ENCODE data around the gene SEMA3A.
"Not testable (repeated sequence)": the region's sequence is repeated elsewhere in the genome, so short reads cannot be mapped to it uniquely, and the experiment has no call there.

The SEMA3A gene

DNA sequence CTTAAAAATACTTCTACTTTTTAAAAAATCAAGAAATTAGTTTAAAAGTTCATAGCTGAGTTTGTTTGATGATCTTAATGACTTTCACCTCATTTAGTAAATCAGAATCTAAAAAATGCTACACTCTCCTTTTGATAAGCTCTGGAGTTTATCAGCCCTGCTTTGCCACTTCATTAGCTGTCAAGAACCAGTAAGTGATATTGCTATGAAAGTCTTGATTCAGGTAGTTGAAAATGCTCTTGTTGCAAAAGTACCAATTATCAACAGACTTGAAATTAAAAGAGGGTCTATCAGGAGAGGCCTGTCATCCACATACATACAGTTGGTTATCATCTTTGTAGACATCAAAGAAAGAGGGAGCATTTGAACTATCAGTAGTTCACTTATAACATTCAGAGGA, 41.6 kb downstream of the SEMA3A start:
- no peak for DNase-seq (ENCODE audit: low spot score)

- DNase-seq (ENCODE audit: low spot score): not testable (repeated sequence)
Measured at GRCh38 chr7:84150370-84150769, 44.2 kb downstream of the SEMA3A start.

DNA sequence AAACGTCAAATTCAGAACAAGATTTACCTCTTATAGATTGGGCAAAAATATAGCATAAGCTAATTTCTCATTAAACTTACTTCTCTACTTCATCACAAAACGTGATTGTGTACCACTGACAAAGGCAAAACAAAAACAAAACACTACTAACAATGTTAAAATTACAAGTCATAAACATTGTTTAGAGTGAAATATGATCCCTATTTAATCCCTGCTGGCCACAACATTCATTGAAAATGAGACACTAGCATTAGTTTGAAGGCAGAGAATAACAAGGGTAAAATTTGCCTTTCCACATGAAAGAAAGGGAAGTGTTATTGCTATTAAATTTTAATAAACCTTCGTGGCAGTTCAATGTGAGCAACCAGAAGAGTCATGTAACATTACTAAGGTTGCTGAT, 45.0 kb downstream of the SEMA3A start:
- DNase-seq (ENCODE audit: low spot score): no peak

DNA sequence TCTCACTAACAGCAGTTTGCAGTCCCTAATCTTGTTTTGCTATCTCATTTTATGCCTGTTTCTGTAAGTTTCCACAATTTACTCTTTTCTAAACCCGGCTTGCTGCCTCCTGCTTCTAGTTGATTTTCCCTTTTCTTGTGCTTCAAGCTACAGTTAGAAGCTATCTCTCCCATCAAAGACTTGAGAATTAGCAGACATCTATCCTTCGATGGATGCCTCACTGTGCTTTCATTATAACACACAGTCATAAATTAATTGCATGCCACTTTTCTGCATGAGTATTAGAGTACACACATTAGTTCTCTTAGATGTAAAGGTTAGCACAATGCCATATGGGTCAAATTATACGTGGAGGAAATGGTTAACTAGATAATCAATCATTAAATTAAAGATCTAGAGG, 48.7 kb downstream of the SEMA3A start:
- no peak for DNase-seq (ENCODE audit: low spot score)

- no peak for DNase-seq (ENCODE audit: low spot score)
Measured at GRCh38 chr7:84144935-84145334, 49.7 kb downstream of the SEMA3A start.

DNA sequence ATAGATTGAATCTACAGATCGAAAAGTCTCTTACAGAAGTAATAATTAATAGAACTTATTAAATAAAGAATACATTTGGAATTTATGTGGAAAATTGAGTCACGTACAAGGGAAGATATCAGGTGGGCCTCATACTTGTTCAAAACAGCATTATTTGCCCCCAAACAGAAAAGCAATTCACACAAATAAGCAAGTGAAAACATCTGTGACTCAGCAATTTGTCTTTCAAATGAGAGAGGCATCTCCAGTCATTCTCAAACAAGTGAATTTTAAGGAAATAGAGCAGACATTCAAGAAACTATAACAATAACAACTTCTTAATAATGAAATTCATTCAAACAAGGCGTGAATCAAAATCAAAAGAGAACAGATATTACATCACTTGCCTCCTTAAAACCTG, 50.1 kb downstream of the SEMA3A start:
- DNase-seq (ENCODE audit: low spot score): no peak

DNA sequence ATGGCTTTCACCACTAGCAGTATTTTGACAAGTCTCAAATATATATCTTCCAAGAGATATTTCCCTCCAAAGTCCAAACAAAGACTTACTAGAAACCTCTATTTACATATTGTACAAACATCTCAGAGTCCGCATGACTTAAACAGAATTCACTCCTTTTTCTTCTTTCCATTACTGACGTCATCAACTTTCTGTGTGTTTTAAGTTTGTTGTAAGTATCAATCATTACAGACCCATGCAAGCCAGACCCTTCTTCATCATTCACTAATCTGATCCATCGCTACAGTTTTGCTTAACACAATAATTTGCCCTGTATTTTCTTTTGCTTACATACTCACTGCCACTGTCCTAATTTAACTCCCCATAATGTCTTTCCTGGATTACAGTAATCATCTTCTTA, 51.9 kb downstream of the SEMA3A start:
- no peak for DNase-seq (ENCODE audit: low spot score)

GRCh38 chr7:84139986-84140729, 54.4 kb downstream of the SEMA3A start:
- no peak for DNase-seq (ENCODE audit: low spot score)

DNA sequence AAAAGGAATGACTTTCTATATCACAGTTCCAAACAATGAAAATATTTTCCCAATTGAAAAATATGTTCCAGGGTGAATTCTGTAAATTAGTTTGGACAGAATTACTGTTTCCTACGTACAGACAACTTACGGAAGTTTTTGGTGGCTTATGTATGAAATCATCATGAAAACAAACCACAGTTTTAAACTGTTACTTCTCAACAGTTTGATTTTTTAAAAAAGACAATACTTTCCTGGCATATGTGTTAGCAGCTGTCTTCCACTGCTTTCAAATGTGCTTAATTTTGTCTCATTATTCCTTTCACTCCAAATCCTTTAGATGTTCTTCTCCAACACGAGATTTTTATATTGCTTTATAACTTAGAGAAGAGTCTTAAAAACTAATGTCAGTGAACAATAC, 56.2 kb downstream of the SEMA3A start:
- no peak for DNase-seq (ENCODE audit: low spot score)

- no peak for DNase-seq (ENCODE audit: low spot score)
Measured at GRCh38 chr7:84137812-84138211, 56.8 kb downstream of the SEMA3A start.

- DNase-seq (ENCODE audit: low spot score): no peak
Measured at GRCh38 chr7:84136809-84137208, 57.8 kb downstream of the SEMA3A start.

GRCh38 chr7:84136336-84136735, 58.3 kb downstream of the SEMA3A start:
- DNase-seq (ENCODE audit: low spot score): no peak

DNA sequence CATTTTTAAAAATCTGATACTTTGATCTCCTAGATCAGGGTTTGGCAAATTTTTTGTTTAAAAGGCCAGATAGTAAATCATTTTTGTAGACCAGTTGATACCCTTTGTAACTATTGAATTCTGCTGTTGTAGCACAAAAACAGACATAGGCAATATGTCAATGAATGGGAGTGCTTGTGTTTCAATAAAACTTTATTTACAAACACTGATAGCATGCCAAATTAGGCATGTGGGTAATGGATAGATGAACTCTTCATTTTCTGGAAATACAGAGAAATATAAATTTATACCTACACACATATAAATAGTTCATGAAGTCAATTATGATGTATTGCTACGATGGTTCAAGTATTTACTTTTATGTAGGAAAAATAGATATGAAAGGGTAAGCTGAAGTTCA, 60.4 kb downstream of the SEMA3A start:
- DNase-seq (ENCODE audit: low spot score): no peak

- DNase-seq (ENCODE audit: low spot score): no peak
Measured at GRCh38 chr7:84125654-84126053, 68.9 kb downstream of the SEMA3A start.

- no peak for DNase-seq (ENCODE audit: low spot score)
Measured at GRCh38 chr7:84123965-84124547, 70.5 kb downstream of the SEMA3A start.

- DNase-seq (ENCODE audit: low spot score): no peak
Measured at GRCh38 chr7:84122582-84123360, 71.8 kb downstream of the SEMA3A start.

- DNase-seq (ENCODE audit: low spot score): no peak
Measured at GRCh38 chr7:84117304-84117703, 77.3 kb downstream of the SEMA3A start.

DNA sequence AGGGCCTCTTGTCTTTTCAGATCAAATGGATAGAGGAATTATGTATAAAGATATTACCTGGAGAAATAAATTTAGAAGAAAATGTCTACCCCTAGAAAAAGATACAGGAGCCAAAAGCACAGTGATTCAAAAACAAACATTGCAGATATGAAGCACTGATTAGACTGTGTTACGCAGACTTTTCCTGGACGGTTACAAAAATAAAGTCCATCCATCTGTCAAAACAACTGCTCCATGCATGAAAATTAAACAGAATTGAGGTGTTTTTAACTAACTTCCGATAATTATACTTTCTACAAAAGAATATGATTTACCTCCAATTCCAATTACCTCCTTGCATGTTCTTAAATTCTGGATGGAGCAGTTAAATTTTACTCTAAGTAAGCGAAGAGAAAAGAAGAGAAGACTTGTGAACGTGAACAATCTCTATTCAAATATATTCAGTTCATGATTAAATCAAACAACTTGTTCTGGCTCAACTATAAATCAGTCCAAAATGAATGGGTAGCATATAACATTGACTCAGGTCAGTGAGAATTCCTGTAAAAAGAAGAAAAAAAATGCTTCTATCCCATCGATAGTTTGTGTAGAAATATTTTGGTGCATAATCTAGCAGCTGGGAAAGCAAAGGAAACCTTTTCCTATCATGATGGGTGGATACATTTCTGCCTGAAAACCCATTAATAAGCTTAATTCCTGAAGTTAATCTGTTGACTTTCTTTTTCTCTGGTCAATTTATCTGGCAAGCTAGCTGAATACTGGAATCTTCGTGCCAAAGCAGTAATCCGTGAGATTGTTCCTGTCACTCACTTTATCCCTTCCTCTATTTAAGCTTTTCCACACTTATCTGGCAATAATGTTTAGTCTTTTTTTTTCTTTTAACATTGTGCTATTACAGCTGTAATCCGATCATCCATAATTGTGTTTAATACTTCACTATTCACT, 80.4 kb downstream of the SEMA3A start:
- DNase-seq (ENCODE audit: low spot score): no peak

DNA sequence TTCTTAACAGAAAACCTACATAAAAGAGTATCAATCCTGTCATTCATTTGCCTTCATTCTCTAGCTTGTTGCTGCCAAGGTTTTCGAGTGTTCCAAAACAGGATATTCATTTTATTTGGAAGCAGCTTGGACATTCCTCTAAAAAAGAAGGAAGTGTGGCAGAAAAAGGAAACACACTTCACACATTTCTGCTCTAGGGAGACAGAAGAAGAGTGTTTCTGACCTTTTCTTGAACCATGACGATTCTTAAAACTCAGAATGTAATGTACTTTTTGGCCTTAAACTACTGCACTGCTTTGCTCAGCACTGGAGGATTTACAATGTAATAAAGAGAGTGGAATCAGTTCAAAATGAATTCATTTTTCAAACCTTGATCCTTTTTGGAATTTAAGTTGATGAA, 81.3 kb downstream of the SEMA3A start:
- DNase-seq (ENCODE audit: low spot score): no peak

- DNase-seq (ENCODE audit: low spot score): no peak
Measured at GRCh38 chr7:84112771-84113170, 81.8 kb downstream of the SEMA3A start.

DNA sequence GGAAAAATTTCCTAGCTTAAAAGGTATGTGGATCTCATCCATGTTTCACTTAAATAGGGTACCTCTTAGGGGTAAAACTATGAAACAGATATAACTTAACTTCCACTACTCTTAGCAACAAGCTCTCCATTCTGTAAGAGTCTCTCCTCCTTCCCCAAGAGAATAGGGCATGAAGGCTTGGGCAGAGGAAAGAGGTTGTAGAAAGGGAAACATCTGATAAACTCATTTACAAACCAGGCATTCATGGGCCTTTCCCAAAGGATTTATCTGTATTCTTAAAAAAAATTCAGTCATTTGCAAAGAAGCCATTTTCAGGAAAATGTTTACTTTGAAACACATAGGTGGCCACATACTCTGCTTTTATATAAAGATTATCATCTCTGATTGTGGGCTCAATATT, 82.7 kb downstream of the SEMA3A start:
- no peak for DNase-seq (ENCODE audit: low spot score)

DNA sequence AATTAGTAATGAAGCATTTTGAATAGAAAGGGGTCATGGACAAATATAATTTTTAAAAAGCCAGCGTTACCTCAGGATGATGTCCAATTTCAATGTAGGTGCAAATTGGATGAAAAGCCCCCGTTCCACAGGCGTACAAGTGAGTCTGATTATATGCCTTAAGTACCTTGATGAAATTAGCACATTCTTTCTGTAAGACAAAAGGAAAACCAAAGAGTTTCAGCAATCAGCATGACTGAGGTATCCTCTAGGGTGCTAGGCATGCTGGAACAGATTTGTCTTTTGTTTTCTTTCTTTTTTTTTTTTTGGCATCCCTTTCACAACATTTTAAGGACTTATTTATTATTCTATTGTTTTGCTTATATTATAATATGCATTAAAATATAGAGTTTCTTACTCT, 84.2 kb downstream of the SEMA3A start:
- no peak for DNase-seq (ENCODE audit: low spot score)

Measured in activated CD4-positive, alpha-beta T cell treated with anti-CD3 and anti-CD28 coated beads, Interleukin-2, Interleukin-4, amounts not matched to agents 100 ng/mL and 50 ng/mL, durations not matched to agents 16 hours and 8 hours (primary cell).